PC-3 (cell line): Measurements from ENCODE around the gene NDUFA8.

Source experiments
- EZH2 ChIP-seq: fragments of 300-600 bp; sonication (generic); IDR thresholded peaks from one replicate; pipeline ENCODE4 v1.6.1; 2017; ENCODE audit warnings: antibody characterized with exemption, mild to moderate bottlenecking, low read length; ENCODE audit not compliant: unreplicated experiment
- EZH2phosphoT487 ChIP-seq: fragments of 300-600 bp; sonication (generic); IDR thresholded peaks from 2 replicates; pipeline ENCODE4 v1.6.1; 2018; ENCODE audit warnings: mild to moderate bottlenecking, antibody characterized with exemption, low read length, borderline replicate concordance
- TF ChIP-seq, protein P1 (sequence below): fragments of 300-600 bp; sonication (generic); conservative IDR thresholded peaks from 2 replicates; pipeline ENCODE4 v1.5.1; 2017; ENCODE audit warnings: antibody characterized with exemption, low read depth, mild to moderate bottlenecking, low read length

DNA sequence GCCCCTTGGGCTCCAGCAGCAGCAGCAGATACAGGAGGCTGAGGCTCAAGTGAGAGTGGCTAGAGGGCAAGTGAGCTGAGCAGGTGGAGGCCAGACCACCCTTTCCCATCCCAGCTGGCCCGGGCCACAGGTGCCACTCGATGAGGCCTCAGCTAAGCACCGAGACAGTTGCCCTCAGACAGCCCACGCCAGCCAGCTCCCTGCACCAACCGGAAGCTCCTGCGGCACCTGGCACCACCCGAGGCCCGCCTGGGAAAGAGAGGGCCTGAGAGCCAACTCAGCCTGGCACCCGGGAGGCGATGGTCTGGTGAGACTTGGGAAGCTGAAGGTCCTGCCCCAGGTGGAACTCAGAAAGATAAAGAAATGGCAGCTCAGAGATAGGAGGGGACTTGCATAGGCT lies 38.2 kb downstream of the NDUFA8 start:
- TF ChIP-seq EZH2phosphoT487 = no peak
- TF ChIP-seq, protein P1, sequence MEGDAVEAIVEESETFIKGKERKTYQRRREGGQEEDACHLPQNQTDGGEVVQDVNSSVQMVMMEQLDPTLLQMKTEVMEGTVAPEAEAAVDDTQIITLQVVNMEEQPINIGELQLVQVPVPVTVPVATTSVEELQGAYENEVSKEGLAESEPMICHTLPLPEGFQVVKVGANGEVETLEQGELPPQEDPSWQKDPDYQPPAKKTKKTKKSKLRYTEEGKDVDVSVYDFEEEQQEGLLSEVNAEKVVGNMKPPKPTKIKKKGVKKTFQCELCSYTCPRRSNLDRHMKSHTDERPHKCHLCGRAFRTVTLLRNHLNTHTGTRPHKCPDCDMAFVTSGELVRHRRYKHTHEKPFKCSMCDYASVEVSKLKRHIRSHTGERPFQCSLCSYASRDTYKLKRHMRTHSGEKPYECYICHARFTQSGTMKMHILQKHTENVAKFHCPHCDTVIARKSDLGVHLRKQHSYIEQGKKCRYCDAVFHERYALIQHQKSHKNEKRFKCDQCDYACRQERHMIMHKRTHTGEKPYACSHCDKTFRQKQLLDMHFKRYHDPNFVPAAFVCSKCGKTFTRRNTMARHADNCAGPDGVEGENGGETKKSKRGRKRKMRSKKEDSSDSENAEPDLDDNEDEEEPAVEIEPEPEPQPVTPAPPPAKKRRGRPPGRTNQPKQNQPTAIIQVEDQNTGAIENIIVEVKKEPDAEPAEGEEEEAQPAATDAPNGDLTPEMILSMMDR = no peak
- no peak for TF ChIP-seq EZH2
